SK-N-SH (cell line): ENCODE measurements around the gene DENND6A. TPM values are rescaled to one million over a fixed set of nuclear protein-coding genes. Genes with fewer than 3 reads are reported as not detected.

Experiments
- CTCF ChIA-PET: fragments of 300-600, 350-600 bp; formaldehyde crosslinking; extraction: SDS; loops from one replicate; lab custom pipeline; 2021; lab: Yijun Ruan, JAX
- POLR2A ChIA-PET: fragments of 350-600 bp; sonication (Branson Sonifier 250); formaldehyde crosslinking; extraction: SDS; loops from one replicate; lab custom pipeline; 2020; ENCODE audit warnings: antibody characterized with exemption, inconsistent platforms; lab: Yijun Ruan, JAX
- DNase-seq: peaks from one replicate; pipeline ENCODE4 v3.0.0; 2012
- H2AFZ ChIP-seq: fragments of 200-600 bp; sonication (generic); 2 replicates; pipeline ENCODE4 v1.8.1; 2016; ENCODE audit warnings: antibody characterized with exemption, mild to moderate bottlenecking, low read depth
- H3F3A ChIP-seq: fragments of 200-600 bp; sonication (generic); replicated peaks from 2 replicates; pipeline ENCODE3; 2016; ENCODE audit warnings: antibody characterized with exemption, mild to moderate bottlenecking; ENCODE audit not compliant: insufficient read depth
- H3K27ac ChIP-seq, 2 experiments: fragments of 200-500 bp in 1 of 2; fragments of 200-600 bp in 1 of 2; sonication (Bioruptor generic) in 1 of 2; sonication (generic), shearing (Covaris generic) in 1 of 2; 2 replicates each; pipeline versions ENCODE4 v1.5.1 to v1.6.1; 2014 to 2016; ENCODE audit warnings: low read depth in 2 of 2, inconsistent platforms in 1 of 2, low read length in 1 of 2, mild to moderate bottlenecking in 1 of 2, mixed read lengths in 1 of 2
- H3K27me3 ChIP-seq: fragments of 200-600 bp; sonication (generic), shearing (Covaris generic); 2 replicates; pipeline ENCODE4 v1.6.1; 2016; ENCODE audit warnings: mixed run types; ENCODE audit not compliant: insufficient read depth
- H3K36me3 ChIP-seq, 2 experiments: fragments of 200-500 bp in 1 of 2; fragments of 200-600 bp in 1 of 2; sonication (Bioruptor generic) in 1 of 2; sonication (generic) in 1 of 2; replicated peaks in 1 of 2; 2 replicates each; pipeline versions ENCODE3 to v1.5.1; 2014 to 2016; ENCODE audit warnings: low read length in 1 of 2, mild to moderate bottlenecking in 1 of 2; ENCODE audit not compliant: insufficient read depth in 2 of 2, control insufficient read depth in 1 of 2
- H3K4me1 ChIP-seq, 2 experiments: fragments of 200-500 bp in 1 of 2; fragments of 200-600 bp in 1 of 2; sonication (Bioruptor generic) in 1 of 2; sonication (generic), shearing (Covaris generic) in 1 of 2; 2 replicates each; pipeline versions ENCODE4 v1.5.1 to v1.6.1; 2014 to 2016; ENCODE audit warnings: low read depth in 1 of 2, low read length in 1 of 2, mixed run types in 1 of 2; ENCODE audit not compliant: insufficient read depth in 2 of 2, control insufficient read depth in 1 of 2
- H3K4me2 ChIP-seq: fragments of 200-600 bp; sonication (generic), shearing (Covaris generic); 2 replicates; pipeline ENCODE4 v1.6.1; 2017; ENCODE audit warnings: mixed run types
- H3K4me3 ChIP-seq, 2 experiments: fragments of 200-500 bp in 1 of 2; fragments of 200-600 bp in 1 of 2; sonication (Bioruptor generic) in 1 of 2; sonication (generic), shearing (Covaris generic) in 1 of 2; 2 replicates each; pipeline versions ENCODE4 v1.5.1 to v1.8.1; 2014 to 2016; ENCODE audit warnings: low read depth in 2 of 2, inconsistent platforms in 1 of 2, low read length in 1 of 2, mild to moderate bottlenecking in 1 of 2, mixed read lengths in 1 of 2, moderate library complexity in 1 of 2
- H3K79me2 ChIP-seq: fragments of 200-600 bp; sonication (generic); 2 replicates; pipeline ENCODE4 v1.8.1; 2017; ENCODE audit warnings: mild to moderate bottlenecking; ENCODE audit not compliant: insufficient read depth
- H3K9ac ChIP-seq: fragments of 200-600 bp; sonication (generic); 2 replicates; pipeline ENCODE4 v1.6.1; 2017; ENCODE audit warnings: mixed run types
- H3K9me2 ChIP-seq: fragments of 200-600 bp; sonication (generic); 2 replicates; pipeline ENCODE4 v1.6.1; 2017; ENCODE audit warnings: mixed run types
- H3K9me3 ChIP-seq: fragments of 200-600 bp; sonication (generic); 2 replicates; pipeline ENCODE4 v1.6.1; 2017; ENCODE audit warnings: mixed run types, mild to moderate bottlenecking, moderate library complexity
- H4K20me1 ChIP-seq: fragments of 200-600 bp; sonication (generic); 2 replicates; pipeline ENCODE4 v1.6.1; 2017; ENCODE audit warnings: mild to moderate bottlenecking, mixed run types; ENCODE audit not compliant: insufficient read depth
- CHD2 ChIP-seq: fragments of 150-350 bp; IDR thresholded peaks from 2 replicates; pipeline ENCODE4 v1.6.1; 2018; ENCODE audit warnings: low read length; ENCODE audit not compliant: partially characterized antibody
- ELF1 ChIP-seq: IDR thresholded peaks from 2 replicates; pipeline ENCODE4 v1.4.0; 2012
- EP300 ChIP-seq, 2 experiments: IDR thresholded peaks; 2 replicates each; pipeline versions ENCODE4 v1.4.0 to v1.6.1; 2012; ENCODE audit warnings: borderline replicate concordance in 1 of 2, low read depth in 1 of 2, low read length in 1 of 2
- EZH2phosphoT487 ChIP-seq: fragments of 200-600 bp; sonication (generic); IDR thresholded peaks from 2 replicates; pipeline ENCODE4 v1.6.1; 2017; ENCODE audit warnings: low read depth, mixed run types, mild to moderate bottlenecking, antibody characterized with exemption, moderate library complexity, borderline replicate concordance
- FOSL2 ChIP-seq: IDR thresholded peaks from 2 replicates; pipeline ENCODE4 v1.4.0; 2012; ENCODE audit warnings: low read depth, mild to moderate bottlenecking, moderate library complexity, borderline replicate concordance
- FOXJ3 ChIP-seq: sonication (generic); formaldehyde crosslinking; IDR thresholded peaks from 2 replicates; pipeline ENCODE4 v1.5.1; 2020; ENCODE audit warnings: mild to moderate bottlenecking, missing genetic modification reagents
- FOXM1 ChIP-seq: IDR thresholded peaks from 2 replicates; pipeline ENCODE4 v1.4.0; 2012; ENCODE audit warnings: low read depth, mild to moderate bottlenecking
- GABPA ChIP-seq: IDR thresholded peaks from 2 replicates; pipeline ENCODE4 v1.4.0; 2012; ENCODE audit warnings: low read depth, mild to moderate bottlenecking
- GATA2 ChIP-seq: sonication (generic); formaldehyde crosslinking; IDR thresholded peaks from 2 replicates; pipeline ENCODE4 v1.5.0; 2020; ENCODE audit warnings: mild to moderate bottlenecking, missing genetic modification reagents
- IRF3 ChIP-seq: fragments of 150-350 bp; IDR thresholded peaks from 2 replicates; pipeline ENCODE4 v1.6.1; 2016; ENCODE audit warnings: mild to moderate bottlenecking, low read depth, low read length
- MEF2A ChIP-seq: IDR thresholded peaks from 2 replicates; pipeline ENCODE4 v1.4.0; 2012; ENCODE audit warnings: low read depth, borderline replicate concordance
- MXI1 ChIP-seq: IDR thresholded peaks from 2 replicates; pipeline ENCODE4 v1.6.1; 2012; ENCODE audit warnings: mild to moderate bottlenecking, low read depth, low read length, improper control_type of control experiment
- NFIC ChIP-seq: IDR thresholded peaks from 2 replicates; pipeline ENCODE4 v1.4.0; 2012; ENCODE audit warnings: borderline replicate concordance
- POLR2AphosphoS5 ChIP-seq: IDR thresholded peaks from 2 replicates; pipeline ENCODE4 v1.6.1; 2012; ENCODE audit warnings: low read depth, low read length
- RAD21 ChIP-seq: IDR thresholded peaks from 2 replicates; pipeline ENCODE4 v1.6.1; 2012; ENCODE audit warnings: mild to moderate bottlenecking, low read length
- RCOR1 ChIP-seq: fragments of 150-350 bp; IDR thresholded peaks from 2 replicates; pipeline ENCODE4 v1.6.1; 2017; ENCODE audit warnings: antibody characterized with exemption, low read length
- RFX5 ChIP-seq: IDR thresholded peaks from 2 replicates; pipeline ENCODE4 v1.6.1; 2012; ENCODE audit warnings: mild to moderate bottlenecking, improper control_type of control experiment, low read length
- RXRA ChIP-seq: IDR thresholded peaks from 2 replicates; pipeline ENCODE4 v1.4.0; 2012; ENCODE audit warnings: low read depth, mild to moderate bottlenecking, borderline replicate concordance
- SIN3A ChIP-seq: IDR thresholded peaks from 2 replicates; pipeline ENCODE4 v1.6.1; 2012; ENCODE audit warnings: low read depth, mild to moderate bottlenecking, low read length, moderate library complexity, borderline replicate concordance
- TAF1 ChIP-seq: IDR thresholded peaks from 2 replicates; pipeline ENCODE4 v1.6.1; 2012; ENCODE audit warnings: low read depth, mild to moderate bottlenecking, low read length, moderate library complexity, borderline replicate concordance
- TCF12 ChIP-seq: IDR thresholded peaks from 2 replicates; pipeline ENCODE4 v1.4.0; 2012
- WGBS: methylation state at CpG from one replicate; pipeline ENCODE4 v1.1.6; 2017; ENCODE audit warnings: low lambda C conversion rate; 5-methylcytosine and 5-hydroxymethylcytosine counted together
- polyA plus RNA-seq, 3 experiments: library from polyadenylated mRNA; depleted of rRNA; stranded (reverse); fragments of >200 nt; gene quantifications; 2 replicates each; pipeline ENCODE4 v1.2.3, GENCODE V29; 2012
- TF ChIP-seq, protein P1 (sequence below): IDR thresholded peaks from 2 replicates; pipeline ENCODE4 v1.4.0; 2012; ENCODE audit warnings: low read depth
- TF ChIP-seq, protein P2 (sequence below): IDR thresholded peaks from 2 replicates; pipeline ENCODE4 v1.4.0; 2012; ENCODE audit warnings: low read depth, borderline replicate concordance

DENND6A gene
- polyA plus RNA-seq, 1 of the 3 experiments (the other 2 are of a cell fraction) = 5.8 TPM

GRCh38 chr3:57737840-57738239, 45.0 kb upstream of the DENND6A start (continued):
- TF ChIP-seq MXI1 (no peak), IRF3 (no peak), FOXJ3 (CRISPR knock-in tag) (no peak), GABPA (no peak), EZH2phosphoT487 (no peak), TCF12 (no peak), RXRA (no peak), NFIC (no peak)
- TF ChIP-seq, protein P1, sequence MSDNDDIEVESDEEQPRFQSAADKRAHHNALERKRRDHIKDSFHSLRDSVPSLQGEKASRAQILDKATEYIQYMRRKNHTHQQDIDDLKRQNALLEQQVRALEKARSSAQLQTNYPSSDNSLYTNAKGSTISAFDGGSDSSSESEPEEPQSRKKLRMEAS = no peak

GRCh38 chr3:57735405-57735804, 42.5 kb upstream of the DENND6A start:
- CTCF ChIA-PET = no interaction called here
- Histone ChIP-seq H3K4me2 (no peak overlapping the region), H3K36me3 (no peaks in the 10 kb centered on the region), H3K27ac (no peak overlapping the region), H3K9ac (no peak overlapping the region), H3K9me3 (no peaks in the 10 kb centered on the region), H3K27me3 (no peaks in the 10 kb centered on the region), H2AFZ (no peak overlapping the region), H4K20me1 (no peaks in the 10 kb centered on the region), H3F3A (peaks cover 3% of the 10 kb centered on the region), H3K79me2 (no peaks in the 10 kb centered on the region), H3K4me3 (no peak overlapping the region), H3K4me1 (no peaks in the 10 kb centered on the region), H3K9me2 (no peaks in the 10 kb centered on the region)
- TF ChIP-seq RFX5 (no peak), SIN3A (no peak), FOXJ3 (CRISPR knock-in tag) (no peak), TAF1 (no peak), RAD21 (no peak), RCOR1 (no peak), FOSL2 (no peak), GABPA (no peak), POLR2AphosphoS5 (no peak), MXI1 (no peak), TCF12 (no peak), FOXM1 (no peak), EP300 (IDR thresholded peaks at IDR 0.05; ENCODE audit: borderline replicate concordance in 1 of 2, low read depth in 1 of 2, low read length in 1 of 2) (no peak), CHD2 (no peak), RXRA (no peak), ELF1 (no peak), MEF2A (no peak), GATA2 (CRISPR knock-in tag) (no peak)
- TF ChIP-seq, protein P1 = no peak
- TF ChIP-seq, protein P2, sequence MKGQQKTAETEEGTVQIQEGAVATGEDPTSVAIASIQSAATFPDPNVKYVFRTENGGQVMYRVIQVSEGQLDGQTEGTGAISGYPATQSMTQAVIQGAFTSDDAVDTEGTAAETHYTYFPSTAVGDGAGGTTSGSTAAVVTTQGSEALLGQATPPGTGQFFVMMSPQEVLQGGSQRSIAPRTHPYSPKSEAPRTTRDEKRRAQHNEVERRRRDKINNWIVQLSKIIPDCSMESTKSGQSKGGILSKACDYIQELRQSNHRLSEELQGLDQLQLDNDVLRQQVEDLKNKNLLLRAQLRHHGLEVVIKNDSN = no peak
- POLR2A ChIA-PET = no interaction called here
- DNase-seq = no peak
- WGBS = 76% methylated on average over 2 of the region's 2 CpGs
